HepG2 (cell line): Measurements from ENCODE around the gene NCKIPSD. TPM values are rescaled to one million over a fixed set of nuclear protein-coding genes. Genes with fewer than 3 reads are reported as not detected.

Experiments used
- ARHGAP35 ChIP-seq: sonication (generic); formaldehyde crosslinking; IDR thresholded peaks from 2 replicates; pipeline ENCODE4 v1.9.0; 2022; ENCODE audit warnings: mild to moderate bottlenecking, inconsistent platforms, moderate library complexity, missing genetic modification reagents, borderline replicate concordance
- ATRX ChIP-seq: sonication (generic); formaldehyde crosslinking; IDR thresholded peaks from 2 replicates; pipeline ENCODE4 v1.4.0; 2020; ENCODE audit warnings: missing genetic modification reagents, borderline replicate concordance
- CHD2 ChIP-seq: IDR thresholded peaks from 2 replicates; pipeline ENCODE4 v1.6.1; 2011; ENCODE audit warnings: low read depth, low read length, improper control_type of control experiment
- ELF4 ChIP-seq: sonication (generic); formaldehyde crosslinking; IDR thresholded peaks from 2 replicates; pipeline ENCODE4 v1.5.0; 2020; ENCODE audit warnings: missing genetic modification reagents, mild to moderate bottlenecking, moderate library complexity, borderline replicate concordance
- HNRNPUL1 ChIP-seq: fragments of 200-400 bp; formaldehyde crosslinking; IDR thresholded peaks from 2 replicates; pipeline ENCODE4 v1.6.1; 2017; ENCODE audit warnings: low read depth, mild to moderate bottlenecking, low read length, moderate library complexity
- MIXL1 ChIP-seq: IDR thresholded peaks from 2 replicates; pipeline ENCODE4 v1.6.1; 2016
- MYNN ChIP-seq: sonication (generic); formaldehyde crosslinking; IDR thresholded peaks from 2 replicates; pipeline ENCODE4 v1.4.0; 2020; ENCODE audit warnings: mild to moderate bottlenecking, low read depth, missing genetic modification reagents
- NFYC ChIP-seq: IDR thresholded peaks from 2 replicates; pipeline ENCODE4 v1.6.1; 2016; ENCODE audit warnings: missing genetic modification reagents, missing compliant biosample characterization
- NR1H2 ChIP-seq: sonication (generic); formaldehyde crosslinking; IDR thresholded peaks from 2 replicates; pipeline ENCODE4 v1.8.1; 2022; ENCODE audit warnings: low read depth, missing genetic modification reagents, borderline replicate concordance
- RBM39 ChIP-seq: fragments of 200-400 bp; formaldehyde crosslinking; IDR thresholded peaks from one replicate; pipeline ENCODE4 v1.6.1; 2018; ENCODE audit warnings: antibody characterized with exemption, mild to moderate bottlenecking, low read depth, low read length; ENCODE audit not compliant: poor library complexity, severe bottlenecking
- ZBTB7A ChIP-seq: sonication (generic); formaldehyde crosslinking; IDR thresholded peaks from 2 replicates; pipeline ENCODE4 v1.8.0; 2022; ENCODE audit warnings: mild to moderate bottlenecking, missing genetic modification reagents
- ZC3H4 ChIP-seq: sonication (generic); formaldehyde crosslinking; IDR thresholded peaks from 2 replicates; pipeline ENCODE4 v1.4.0; 2020; ENCODE audit warnings: missing genetic modification reagents, borderline replicate concordance
- ZFP82 ChIP-seq: sonication (generic); formaldehyde crosslinking; IDR thresholded peaks from 2 replicates; pipeline ENCODE4 v1.5.1; 2020; ENCODE audit warnings: mild to moderate bottlenecking, missing genetic modification reagents, borderline replicate concordance
- ZFP90 ChIP-seq: sonication (generic); formaldehyde crosslinking; IDR thresholded peaks from 2 replicates; pipeline ENCODE4 v1.8.0; 2022; ENCODE audit warnings: missing genetic modification reagents, mild to moderate bottlenecking, inconsistent platforms, borderline replicate concordance
- ZNF234 ChIP-seq: sonication (generic); formaldehyde crosslinking; conservative IDR thresholded peaks from 2 replicates; pipeline ENCODE4 v1.5.1; 2020; ENCODE audit warnings: mild to moderate bottlenecking, missing genetic modification reagents
- ZNF256 ChIP-seq: sonication (generic); formaldehyde crosslinking; conservative IDR thresholded peaks from 2 replicates; pipeline ENCODE4 v1.4.0; 2020; ENCODE audit warnings: missing genetic modification reagents
- ZNF296 ChIP-seq: sonication (generic); formaldehyde crosslinking; conservative IDR thresholded peaks from 2 replicates; pipeline ENCODE4 v1.5.0; 2020; ENCODE audit warnings: mild to moderate bottlenecking, missing genetic modification reagents
- ZNF335 ChIP-seq: sonication (generic); formaldehyde crosslinking; IDR thresholded peaks from 2 replicates; pipeline ENCODE4 v1.4.0; 2020; ENCODE audit warnings: missing genetic modification reagents
- ZNF430 ChIP-seq: sonication (generic); formaldehyde crosslinking; IDR thresholded peaks from 2 replicates; pipeline ENCODE4 v1.9.0; 2021; ENCODE audit warnings: mild to moderate bottlenecking, missing genetic modification reagents
- polyA plus RNA-seq, 8 experiments: library from polyadenylated mRNA; depleted of rRNA in 3 of 8; stranded (reverse) in 7 of 8; unstranded in 1 of 8; fragments of >200 nt; fragmentation: Illumina TruSeq in 4 of 8; extraction: Trizol in 4 of 8; gene quantifications; 2 replicates each; pipeline versions ENCODE4 v1.2.1 to v1.2.3, GENCODE V29; 2011 to 2016; ENCODE audit warnings: low read depth in 4 of 8, missing spikeins in 1 of 8, mixed read lengths in 1 of 8; ENCODE audit not compliant: insufficient read depth in 1 of 8
- total RNA-seq, 5 experiments: library from RNA; depleted of rRNA; stranded (reverse); fragments of >200 nt; fragmentation: Illumina TruSeq; extraction: Trizol; gene quantifications; 2 replicates each; pipeline ENCODE4 v1.2.3, GENCODE V29; 2016; ENCODE audit warnings: low read depth in 1 of 5
- TF ChIP-seq, protein P1 (sequence below), 2 experiments: sonication (generic) in 1 of 2; formaldehyde crosslinking in 1 of 2; IDR thresholded peaks; 2 replicates each; pipeline versions ENCODE4 v1.4.0 to v1.6.1; 2016 to 2020; ENCODE audit warnings: borderline replicate concordance in 1 of 2, low read depth in 1 of 2, mild to moderate bottlenecking in 1 of 2, missing genetic modification reagents in 1 of 2
- TF ChIP-seq, protein P2 (sequence below): sonication (generic); formaldehyde crosslinking; IDR thresholded peaks from 2 replicates; pipeline ENCODE4 v1.5.0; 2020; ENCODE audit warnings: mild to moderate bottlenecking, low read depth, missing genetic modification reagents, borderline replicate concordance
- TF ChIP-seq, protein P3 (sequence below): IDR thresholded peaks from 2 replicates; pipeline ENCODE4 v1.6.1; 2018; ENCODE audit warnings: missing genetic modification reagents
- TF ChIP-seq, protein P4 (sequence below): sonication (generic); formaldehyde crosslinking; IDR thresholded peaks from 2 replicates; pipeline ENCODE4 v1.9.0; 2021; ENCODE audit warnings: missing genetic modification reagents, mild to moderate bottlenecking, borderline replicate concordance

NCKIPSD gene
- total and polyA plus RNA-seq, 2 of the 13 experiments (the other 11 are each of a cell fraction or from before 2014, with no cell fraction given) = 13.5 to 35.2 TPM

DNA sequence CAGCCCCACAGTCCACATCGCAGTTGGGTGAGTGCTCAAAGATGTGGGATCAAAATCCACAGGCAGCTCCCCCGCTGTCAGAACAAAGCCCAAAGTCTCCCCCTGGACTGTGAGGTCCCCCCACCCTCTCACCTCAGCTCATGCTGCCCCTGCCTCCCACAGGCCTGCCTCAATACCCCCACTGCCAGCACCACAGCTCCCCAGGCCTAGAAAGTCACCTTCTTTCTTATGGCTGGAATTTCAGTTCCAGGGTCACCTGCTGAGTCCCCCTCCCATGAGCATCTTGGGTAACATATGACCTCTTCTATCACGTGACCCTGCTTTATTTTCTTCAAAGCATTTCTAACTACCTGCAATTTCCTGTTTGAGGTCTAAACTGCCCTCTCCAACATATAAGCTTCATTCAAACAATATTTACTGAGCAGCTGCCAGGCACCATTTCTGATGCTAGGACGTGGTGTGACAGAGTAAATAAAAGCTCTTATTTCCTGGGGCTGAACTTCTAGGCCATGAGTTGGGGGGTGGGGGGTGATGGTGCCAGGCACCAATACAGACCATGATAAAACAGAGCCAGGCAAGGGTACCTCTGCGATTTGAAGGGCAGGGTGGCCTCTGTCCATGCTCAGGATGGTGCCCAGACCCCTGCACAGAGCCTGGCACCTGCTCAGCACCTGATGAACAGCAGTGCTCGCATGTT, 61.7 kb downstream of the NCKIPSD start (continued):
- no peak for TF ChIP-seq ZNF335 (CRISPR knock-in tag)
- no peak for TF ChIP-seq ZC3H4 (CRISPR knock-in tag)
- no peak for TF ChIP-seq ATRX (CRISPR knock-in tag)
- no peak for TF ChIP-seq ARHGAP35
- TF ChIP-seq, protein P1, sequence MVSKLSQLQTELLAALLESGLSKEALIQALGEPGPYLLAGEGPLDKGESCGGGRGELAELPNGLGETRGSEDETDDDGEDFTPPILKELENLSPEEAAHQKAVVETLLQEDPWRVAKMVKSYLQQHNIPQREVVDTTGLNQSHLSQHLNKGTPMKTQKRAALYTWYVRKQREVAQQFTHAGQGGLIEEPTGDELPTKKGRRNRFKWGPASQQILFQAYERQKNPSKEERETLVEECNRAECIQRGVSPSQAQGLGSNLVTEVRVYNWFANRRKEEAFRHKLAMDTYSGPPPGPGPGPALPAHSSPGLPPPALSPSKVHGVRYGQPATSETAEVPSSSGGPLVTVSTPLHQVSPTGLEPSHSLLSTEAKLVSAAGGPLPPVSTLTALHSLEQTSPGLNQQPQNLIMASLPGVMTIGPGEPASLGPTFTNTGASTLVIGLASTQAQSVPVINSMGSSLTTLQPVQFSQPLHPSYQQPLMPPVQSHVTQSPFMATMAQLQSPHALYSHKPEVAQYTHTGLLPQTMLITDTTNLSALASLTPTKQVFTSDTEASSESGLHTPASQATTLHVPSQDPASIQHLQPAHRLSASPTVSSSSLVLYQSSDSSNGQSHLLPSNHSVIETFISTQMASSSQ (IDR thresholded peaks at IDR 0.05; ENCODE audit: low read depth) = peak; percentile 20; the same call in 1 of the 2 replicates
- TF ChIP-seq, protein P1 (CRISPR knock-in tag; IDR thresholded peaks at IDR 0.05; ENCODE audit: borderline replicate concordance) = peak; percentile 32; the same call in 1 of the 2 replicates
- no peak; the same call in 1 of the 2 replicates for TF ChIP-seq ZFP90 (CRISPR knock-in tag)
- TF ChIP-seq, protein P2, sequence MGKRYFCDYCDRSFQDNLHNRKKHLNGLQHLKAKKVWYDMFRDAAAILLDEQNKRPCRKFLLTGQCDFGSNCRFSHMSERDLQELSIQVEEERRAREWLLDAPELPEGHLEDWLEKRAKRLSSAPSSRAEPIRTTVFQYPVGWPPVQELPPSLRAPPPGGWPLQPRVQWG (CRISPR knock-in tag) = no peak
- TF ChIP-seq NFYC (CRISPR knock-in tag) = no peak
- no peak for TF ChIP-seq ZFP82 (CRISPR knock-in tag)
- TF ChIP-seq ZNF430 (CRISPR knock-in tag) = no peak
- TF ChIP-seq ZBTB7A (CRISPR knock-in tag) = no peak
- peak; percentile 59; the same call in 1 of the 2 replicates for TF ChIP-seq MIXL1
- no peak for TF ChIP-seq ZNF296
- no peak for TF ChIP-seq ZNF256 (CRISPR knock-in tag)
- TF ChIP-seq ZNF234 (CRISPR knock-in tag) = no peak
- TF ChIP-seq RBM39 = no peak
- TF ChIP-seq, protein P3, sequence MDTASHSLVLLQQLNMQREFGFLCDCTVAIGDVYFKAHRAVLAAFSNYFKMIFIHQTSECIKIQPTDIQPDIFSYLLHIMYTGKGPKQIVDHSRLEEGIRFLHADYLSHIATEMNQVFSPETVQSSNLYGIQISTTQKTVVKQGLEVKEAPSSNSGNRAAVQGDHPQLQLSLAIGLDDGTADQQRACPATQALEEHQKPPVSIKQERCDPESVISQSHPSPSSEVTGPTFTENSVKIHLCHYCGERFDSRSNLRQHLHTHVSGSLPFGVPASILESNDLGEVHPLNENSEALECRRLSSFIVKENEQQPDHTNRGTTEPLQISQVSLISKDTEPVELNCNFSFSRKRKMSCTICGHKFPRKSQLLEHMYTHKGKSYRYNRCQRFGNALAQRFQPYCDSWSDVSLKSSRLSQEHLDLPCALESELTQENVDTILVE = no peak; the same call in 1 of the 2 replicates
- no peak for TF ChIP-seq CHD2
- 0 out of 2 replicates have a peak, but pooled peaks have one; percentile 39 for TF ChIP-seq MYNN (CRISPR knock-in tag)
- no peak for TF ChIP-seq HNRNPUL1
- TF ChIP-seq, protein P4, sequence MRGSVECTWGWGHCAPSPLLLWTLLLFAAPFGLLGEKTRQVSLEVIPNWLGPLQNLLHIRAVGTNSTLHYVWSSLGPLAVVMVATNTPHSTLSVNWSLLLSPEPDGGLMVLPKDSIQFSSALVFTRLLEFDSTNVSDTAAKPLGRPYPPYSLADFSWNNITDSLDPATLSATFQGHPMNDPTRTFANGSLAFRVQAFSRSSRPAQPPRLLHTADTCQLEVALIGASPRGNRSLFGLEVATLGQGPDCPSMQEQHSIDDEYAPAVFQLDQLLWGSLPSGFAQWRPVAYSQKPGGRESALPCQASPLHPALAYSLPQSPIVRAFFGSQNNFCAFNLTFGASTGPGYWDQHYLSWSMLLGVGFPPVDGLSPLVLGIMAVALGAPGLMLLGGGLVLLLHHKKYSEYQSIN (CRISPR knock-in tag) = no peak
- TF ChIP-seq ELF4 (CRISPR knock-in tag) = no peak
- TF ChIP-seq NR1H2 (CRISPR knock-in tag) = no peak
